HS-5 (cell line): ENCODE measurements around the gene LCN9.
"Not testable (repeated sequence)": the region's sequence is repeated elsewhere in the genome, so short reads cannot be mapped to it uniquely, and the experiment has no call there.

ENCODE experiments used
- DNase-seq: peaks from one replicate; pipeline ENCODE4 v3.0.0-alpha.2; 2012; ENCODE audit warnings: low read depth

The LCN9 gene

DNA sequence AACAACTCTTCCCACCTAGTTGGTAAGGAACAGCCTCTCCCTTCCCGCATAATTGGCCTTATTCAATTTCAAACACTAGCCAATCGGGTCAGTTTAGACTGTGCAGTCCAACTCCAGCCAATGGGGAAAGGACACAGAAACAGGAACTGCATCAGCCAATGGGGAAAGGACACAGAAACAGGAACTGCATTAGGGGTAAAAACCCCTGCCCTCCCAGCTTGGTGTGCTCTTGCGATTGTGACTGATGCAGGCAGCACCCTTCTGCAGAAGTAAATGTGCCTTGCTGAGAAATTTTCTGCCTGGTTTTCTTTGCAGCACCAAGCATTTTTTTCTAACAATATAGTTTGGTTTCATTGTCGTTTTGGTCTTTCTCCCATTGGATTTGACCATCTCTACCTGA, 15.2 kb upstream of the LCN9 start:
- DNase-seq, result no peak

DNA sequence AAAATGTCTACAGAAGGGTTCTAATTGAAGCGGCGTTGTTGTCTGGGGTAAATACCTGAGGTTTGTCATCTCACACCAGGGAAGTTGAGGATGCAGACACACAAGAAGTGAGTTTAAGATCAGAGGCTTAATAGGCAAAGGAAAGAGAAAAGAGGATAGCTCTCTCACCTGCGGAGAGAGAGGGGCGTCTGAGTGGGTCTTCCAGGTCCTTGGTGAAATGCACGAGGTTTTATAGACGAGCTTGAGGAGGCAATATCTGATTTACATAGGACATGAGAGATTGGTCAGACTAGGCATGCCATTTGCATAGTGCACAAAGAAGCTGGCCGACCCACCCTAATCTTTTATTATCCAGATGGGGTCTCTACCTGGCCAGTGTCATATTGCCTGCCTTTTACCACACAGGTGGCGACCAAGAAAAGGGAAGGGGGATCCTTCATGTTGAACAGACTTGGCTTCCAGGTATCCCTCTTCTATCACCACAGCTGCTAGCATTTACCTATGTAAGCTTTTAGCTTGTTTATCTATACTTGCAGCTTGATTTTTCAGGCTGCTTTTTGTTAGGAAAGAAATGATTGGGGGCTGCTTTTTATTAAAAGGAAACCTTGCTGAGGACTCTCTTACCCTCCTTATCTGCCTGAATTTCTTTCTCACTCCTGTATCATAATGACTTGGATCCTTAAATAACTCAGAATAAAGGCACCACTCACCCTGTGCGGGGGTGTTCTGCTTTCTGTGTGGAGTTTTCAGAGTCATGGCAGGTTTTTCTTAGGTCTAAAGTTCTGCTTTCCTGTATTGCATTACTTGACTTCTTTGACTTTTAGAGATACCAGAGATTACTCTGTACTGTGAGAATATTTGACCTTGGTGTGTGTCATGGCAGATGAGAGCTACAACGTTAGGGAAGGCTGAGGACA, 14.4 kb upstream of the LCN9 start:
- no peak for DNase-seq

DNA sequence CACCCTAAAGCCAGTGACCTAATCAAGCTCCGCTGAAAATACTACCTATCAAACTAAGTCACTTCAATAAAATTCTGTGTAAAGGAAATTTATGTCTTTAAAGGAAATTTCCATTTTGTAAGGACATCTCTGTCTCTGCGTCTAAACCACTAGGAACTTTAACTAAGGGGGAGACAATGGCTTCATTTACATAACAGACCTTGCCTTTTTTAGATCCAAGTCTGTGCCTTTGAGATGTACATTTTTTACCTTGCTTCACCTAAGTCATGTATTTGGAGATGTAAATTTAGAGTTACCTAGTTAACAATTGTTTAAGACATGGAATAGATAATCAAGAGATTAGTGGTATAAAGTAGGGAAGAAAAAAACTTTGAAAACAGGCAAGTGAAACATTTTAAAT, 13.6 kb upstream of the LCN9 start:
- no peak for DNase-seq

DNA sequence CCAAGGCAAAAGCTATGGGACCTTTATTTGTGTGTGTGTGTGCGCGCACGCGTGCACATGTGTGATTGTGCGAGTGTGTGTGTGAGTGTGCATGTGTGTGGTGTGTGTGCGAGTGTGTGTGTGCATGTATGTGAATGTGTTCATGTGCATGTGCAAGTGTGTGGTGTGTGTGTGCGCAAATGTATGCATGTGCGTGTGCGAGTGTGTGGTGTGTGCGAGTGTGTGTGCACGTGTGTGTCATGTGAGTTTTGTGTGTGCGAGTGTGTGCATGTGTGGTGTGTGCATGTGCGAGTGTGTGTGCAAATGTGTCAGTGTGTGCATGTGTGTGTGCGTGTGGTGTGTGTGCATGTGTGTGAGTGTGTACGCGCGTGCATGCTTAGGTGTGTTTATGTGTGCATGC, 12.7 kb upstream of the LCN9 start:
- no peak for DNase-seq

DNA sequence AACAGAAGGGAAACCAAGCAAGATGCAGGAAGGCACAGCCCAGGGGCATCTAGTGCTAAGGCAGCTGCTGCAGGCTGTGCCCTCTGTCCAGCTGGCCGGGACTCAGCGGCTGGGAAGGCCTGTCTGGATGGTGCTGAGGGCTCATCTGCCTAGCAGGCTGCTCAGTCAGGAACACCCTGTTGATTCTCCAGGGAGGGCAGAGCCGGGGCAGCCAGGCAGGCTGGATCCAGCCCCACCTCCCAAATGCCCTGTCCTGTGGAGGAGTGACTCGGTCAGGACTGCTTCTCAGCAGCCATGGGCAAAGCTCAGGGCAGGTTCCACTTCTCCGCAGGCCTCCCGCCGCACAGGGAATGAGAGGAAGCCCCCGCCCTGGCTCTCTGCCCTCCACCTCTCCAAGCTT, 7.8 kb upstream of the LCN9 start:
- no peak for DNase-seq

DNA sequence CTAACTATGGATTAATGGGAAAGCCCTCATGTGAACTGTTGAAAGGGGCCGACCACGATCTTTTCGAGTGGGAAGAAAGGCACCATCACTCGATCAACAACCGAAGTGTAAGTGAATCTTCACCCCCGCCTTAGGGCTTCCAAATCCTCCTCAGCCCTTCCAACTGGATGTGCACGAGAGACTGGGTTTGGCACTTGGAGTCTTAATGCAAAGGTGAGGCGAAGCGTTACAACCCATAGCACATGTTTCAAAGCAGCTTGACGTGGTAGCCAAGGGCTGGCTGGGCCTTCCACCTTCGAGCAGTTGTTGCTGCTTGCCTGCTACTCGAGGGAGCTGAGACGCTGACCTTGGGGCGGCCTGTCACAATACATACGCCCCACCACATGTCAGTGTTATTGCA, 5.7 kb upstream of the LCN9 start:
- DNase-seq, result no peak

DNA sequence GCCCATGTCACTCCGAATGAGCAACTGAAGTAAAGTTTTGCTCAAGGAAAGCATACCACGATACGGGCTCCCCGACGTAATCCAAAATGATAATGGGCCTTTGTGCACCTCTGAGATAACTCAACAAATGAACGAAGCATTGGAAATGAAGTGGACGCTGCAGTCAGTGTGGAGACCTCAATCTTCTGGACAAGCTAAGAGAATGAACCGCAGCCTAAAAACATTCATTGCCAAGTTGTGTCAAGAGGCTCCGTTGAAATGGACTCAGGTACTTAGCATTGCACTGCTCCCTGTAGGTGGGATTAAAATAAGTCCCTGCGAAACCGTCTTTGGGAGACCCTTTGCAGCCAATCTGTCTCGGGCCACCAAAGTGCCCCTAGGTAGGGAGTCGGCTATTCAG, 3.9 kb upstream of the LCN9 start:
- no peak for DNase-seq

DNA sequence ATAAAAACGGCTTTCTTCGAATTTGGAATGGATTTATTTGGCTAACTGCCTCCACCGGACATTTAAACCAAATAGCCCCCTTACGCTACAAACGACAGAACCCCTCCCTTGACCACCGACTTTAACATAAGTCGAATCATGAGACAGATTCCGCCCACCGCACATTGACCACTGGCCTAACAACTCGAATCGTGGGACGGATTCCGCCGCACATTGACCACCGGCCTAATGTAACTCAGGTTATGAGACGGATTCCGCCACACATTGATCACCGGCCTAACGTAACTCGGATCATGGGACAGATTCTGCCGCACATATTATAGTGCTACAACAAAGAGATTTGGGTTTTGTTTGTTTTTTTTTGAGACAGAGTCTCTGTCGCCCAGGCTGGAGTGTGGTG, 2.7 kb upstream of the LCN9 start:
- no peak for DNase-seq

DNA sequence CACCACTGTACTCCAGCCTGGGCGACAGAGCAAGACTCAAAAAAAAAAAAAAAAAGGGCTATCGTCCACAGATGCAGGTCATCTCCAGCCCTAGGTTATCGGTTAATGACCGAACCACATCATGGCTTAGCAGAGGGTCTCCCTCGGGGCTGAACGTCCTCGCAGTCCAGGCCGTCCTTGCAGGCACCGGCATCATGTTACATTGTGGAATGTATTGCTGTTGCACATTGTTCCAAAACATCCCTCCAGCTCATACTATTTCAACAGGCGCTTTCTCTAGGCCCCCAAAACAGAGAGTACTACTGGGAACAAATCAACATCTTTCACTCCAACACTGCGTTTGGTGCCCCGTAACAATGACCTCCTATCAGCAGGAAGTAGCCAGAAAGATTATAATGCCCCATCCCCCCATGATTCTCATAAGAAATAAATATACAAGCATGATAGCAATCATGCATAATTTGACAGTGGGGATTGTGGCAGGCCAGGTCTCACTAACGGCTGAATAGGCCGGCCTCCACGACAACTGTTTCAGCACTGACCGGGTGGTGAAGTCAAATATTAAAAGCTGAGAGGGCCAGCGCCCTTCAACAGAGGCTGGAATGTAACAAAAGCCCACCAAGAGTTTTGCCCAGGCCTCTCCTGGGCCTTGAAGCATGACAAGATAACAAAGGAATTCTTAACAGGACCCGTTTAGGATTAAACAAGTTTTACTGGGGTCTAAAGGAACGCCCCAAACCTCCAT, 1.1 kb upstream of the LCN9 start:
- DNase-seq, result no peak

DNA sequence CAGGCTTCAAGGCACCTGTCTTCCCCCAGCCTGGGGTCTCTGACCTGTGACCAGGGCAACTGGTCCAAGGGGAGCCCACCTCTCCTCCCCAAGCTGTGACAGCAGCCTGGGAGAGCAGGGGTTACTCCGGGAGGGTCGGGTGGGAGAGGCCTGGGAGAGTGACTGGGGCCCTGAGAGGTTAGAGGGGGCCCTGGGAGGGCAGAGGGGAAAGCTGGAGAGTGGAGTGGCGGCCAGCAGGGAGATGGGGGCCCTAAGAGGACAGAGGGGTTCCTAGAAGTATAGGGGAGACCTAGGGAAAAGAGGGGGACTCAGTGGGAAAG, 302 bp downstream of the LCN9 start:
- DNase-seq, result no peak

DNA sequence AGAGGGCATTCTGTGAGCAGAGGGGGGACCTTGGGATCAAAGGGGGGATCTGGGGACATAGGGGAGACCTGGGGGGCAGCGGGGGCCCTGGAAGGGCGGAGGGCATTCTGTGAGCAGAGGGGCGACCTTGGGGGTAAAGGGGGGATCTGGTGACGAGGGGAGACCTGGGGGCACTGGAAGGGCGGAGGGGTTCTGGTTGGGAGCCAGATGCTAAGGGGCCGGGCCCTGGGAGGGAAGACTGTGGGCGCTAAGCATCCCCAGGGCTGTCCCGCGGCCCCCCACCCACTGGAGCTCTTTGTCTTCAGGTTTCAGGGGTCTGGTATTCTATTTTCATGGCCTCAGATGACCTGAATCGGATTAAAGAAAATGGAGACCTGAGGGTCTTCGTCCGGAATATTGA, 748 bp downstream of the LCN9 start:
- no peak for DNase-seq

DNA sequence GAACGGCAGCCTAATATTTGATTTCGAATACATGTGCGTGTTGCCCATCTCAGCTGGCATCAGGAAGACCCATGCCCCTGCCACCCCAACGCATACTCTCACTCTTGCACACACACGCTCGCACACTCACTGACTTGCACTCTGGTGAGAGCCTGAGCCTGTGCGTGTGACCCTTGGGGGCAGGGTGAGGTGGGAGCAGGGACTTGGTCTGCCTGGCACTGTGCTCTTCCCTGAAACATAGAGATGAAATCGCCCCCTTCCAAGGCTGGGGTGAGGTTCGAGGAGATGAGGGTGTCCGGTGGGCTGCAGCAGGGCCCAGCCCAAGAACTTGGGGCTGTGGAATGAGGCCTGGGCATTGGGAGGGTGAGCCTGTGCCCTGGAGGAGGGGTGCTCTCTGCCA, 1.2 kb downstream of the LCN9 start:
- no peak for DNase-seq

DNA sequence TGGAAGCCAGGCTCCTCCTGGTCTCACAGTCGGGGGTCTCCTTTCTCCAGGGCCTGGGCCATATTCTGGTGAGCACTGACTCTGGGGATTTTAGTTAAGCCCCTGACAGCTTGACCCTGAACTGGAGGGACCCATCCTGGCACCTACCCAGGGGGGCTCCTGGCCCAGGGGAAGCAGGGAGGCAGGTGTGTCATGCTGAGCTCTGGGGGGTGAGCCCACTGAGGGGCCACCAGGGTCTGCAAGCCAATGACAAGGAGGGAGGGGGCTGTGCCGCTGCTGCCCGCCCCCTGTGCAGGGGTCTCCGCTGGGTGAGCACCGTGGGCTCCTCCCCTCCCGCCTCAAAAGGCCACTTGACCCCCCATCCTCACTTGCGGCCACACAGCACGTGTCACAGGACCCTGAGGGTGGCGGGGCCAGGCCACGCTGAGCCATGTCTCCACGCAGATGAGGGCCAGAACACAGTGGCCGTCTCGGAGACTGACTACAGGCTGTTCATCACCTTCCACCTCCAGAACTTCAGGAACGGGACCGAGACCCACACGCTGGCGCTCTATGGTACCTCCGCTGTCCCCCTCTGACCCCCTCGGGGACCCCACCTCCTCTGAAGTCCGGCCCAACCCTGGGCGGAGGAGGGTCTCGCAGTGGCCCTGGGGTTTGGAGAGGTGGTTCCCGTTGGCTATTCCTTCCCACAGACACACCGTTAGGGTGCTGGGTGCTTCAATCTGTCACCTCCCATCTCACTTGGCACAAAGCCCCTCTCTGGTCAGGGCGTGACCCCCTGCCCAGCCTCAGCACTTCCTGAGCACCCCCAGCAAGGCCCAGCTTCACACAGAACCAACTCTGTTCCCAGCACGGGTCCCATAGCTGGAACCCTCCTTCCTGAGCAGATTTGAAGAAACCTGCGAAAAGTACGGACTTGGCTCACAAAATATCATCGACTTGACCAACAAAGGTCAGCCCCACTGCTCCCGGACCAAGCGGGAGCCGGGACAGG, 2.0 kb downstream of the LCN9 start:
- no peak for DNase-seq

DNA sequence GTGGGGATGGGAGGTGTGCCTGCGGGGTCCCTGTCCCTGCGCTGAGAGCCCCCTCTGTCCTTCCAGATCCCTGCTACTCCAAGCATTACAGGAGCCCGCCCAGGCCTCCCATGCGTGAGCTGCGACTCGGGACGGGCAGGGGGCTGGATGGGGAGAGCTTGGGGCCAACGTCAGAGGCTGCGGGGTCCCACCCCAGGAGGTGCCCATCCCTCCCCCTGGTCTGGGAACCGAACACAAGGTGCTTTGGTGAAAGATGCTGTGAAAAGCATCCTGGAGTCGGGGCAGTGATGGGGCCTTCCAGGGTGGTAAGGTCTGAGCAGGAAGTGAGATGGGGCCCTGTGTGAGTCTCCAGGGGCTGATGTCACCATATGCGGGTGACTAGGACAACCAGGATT, 2.7 kb downstream of the LCN9 start:
- no peak for DNase-seq

DNA sequence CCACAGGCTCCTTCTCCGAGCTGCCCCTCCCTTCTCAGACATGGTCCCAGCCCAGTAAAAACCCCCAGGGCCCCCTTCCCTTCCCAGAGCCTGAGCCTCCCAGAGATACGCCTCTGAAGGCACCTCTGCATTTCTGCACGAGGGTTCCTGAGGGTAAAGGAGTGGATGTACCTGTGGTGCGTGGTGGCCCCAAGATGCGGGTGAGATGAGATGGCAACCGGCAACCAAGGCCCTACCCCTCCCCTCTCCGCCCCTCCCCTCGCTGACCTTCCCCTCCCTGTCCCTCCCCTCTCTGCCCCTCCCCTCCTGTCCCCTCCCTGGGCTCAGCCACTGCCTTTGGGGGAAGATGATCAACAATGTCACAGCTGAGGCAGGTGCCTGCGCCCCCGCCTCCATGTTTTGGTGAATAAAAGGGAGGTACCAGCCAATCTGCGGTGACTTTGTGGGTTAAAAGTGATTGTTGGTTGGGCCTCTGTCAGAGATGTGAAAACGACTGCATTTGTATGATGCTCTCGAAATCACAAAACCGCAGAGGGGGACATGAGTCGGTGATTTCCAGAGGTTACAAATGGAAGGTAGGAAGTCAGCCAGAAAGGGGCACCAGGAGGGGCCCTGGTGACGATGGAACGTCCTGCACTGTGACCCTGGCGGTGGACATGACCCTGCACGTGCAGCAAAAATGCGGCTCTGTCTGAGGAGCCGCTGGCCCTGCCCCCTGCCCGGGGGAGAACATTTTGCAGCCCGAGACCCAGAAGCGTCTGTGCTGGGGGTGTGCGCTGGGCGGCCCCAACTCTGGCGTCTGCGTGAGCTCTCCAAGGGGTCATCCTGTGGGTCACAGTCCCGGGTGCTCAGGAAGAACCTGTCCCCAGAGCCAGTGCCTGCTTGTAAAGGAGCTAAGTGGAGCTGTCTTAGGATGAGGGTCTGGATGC, 3.7 kb downstream of the LCN9 start:
- DNase-seq, result no peak

DNA sequence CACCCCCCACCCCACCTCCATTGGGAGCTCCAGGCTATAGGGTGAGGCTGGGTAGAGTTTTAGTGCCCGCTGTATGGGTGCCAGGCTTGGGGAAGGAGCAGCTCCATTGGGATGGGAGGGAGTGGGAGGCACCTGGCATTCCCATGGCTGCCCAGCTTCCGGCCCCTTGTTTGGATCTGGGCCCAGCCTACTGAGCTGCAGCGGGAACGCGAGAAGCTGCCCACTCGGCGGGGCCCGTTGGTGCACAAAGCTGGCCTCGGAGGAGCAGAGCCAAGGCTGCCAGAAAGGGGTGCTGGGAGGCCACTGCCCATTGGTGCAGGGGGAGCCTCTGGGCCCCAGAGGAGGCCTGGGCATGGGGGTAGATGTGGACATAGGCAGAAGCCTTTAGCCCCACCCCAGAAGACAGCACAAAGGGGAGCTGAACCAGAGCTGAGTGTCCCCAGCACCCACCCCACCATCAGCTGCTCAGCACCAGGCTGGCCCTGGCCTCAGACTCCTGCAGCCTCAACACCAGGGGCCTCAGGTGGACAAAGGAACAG, 4.4 kb downstream of the LCN9 start:
- DNase-seq, result no peak

DNA sequence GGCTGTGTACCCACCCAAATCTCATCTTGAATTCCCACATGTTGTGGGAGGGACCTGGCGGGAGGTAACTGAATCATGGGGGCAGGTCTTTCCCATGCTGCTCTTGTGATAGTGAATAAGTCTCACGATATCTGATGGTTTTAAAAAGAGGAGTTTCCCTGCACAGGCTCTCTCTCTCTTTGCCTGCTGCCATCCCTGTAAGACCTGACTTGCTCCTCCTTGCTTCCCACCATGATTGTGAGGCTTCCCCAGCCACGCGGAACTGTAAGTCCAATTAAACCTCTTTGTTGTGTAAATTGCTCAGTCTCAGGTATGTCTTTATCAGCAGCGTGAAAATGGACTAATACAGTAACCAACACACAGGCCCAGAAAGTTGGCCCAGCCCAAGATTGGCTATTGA, 5.9 kb downstream of the LCN9 start:
- DNase-seq, result not testable (repeated sequence)

DNA sequence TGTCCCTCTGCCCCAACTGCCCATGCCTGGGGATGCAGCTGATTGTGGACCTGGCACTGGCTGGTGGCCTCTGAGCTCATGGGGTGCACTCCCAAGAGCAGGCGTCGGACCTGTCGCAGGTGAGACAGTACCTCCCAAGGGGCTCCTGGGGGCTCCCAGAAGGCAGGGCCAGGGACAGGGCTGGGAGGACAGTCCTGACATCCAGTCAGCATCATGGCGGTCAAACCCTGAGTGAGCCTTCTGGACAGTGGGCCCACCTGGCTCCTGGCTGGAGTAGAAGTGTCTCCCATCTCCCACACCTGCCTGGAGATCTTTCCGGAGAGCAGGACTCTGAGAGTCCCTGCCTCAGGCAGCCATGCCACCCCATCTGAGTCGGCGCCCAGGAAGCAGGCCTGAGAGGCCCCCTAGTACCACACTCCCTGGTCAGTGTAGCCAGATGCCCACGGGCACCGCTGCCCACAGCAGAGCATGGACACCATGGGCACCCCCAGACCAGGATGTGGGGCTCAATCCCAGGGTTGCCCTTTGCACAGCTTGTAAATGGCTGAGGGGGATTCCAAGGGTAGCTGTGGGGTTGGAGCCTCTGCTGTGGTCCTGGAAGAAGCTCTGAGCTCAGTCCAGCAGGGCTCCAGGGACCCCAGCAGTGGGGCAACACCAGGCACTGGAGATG, 6.6 kb downstream of the LCN9 start:
- no peak for DNase-seq

DNA sequence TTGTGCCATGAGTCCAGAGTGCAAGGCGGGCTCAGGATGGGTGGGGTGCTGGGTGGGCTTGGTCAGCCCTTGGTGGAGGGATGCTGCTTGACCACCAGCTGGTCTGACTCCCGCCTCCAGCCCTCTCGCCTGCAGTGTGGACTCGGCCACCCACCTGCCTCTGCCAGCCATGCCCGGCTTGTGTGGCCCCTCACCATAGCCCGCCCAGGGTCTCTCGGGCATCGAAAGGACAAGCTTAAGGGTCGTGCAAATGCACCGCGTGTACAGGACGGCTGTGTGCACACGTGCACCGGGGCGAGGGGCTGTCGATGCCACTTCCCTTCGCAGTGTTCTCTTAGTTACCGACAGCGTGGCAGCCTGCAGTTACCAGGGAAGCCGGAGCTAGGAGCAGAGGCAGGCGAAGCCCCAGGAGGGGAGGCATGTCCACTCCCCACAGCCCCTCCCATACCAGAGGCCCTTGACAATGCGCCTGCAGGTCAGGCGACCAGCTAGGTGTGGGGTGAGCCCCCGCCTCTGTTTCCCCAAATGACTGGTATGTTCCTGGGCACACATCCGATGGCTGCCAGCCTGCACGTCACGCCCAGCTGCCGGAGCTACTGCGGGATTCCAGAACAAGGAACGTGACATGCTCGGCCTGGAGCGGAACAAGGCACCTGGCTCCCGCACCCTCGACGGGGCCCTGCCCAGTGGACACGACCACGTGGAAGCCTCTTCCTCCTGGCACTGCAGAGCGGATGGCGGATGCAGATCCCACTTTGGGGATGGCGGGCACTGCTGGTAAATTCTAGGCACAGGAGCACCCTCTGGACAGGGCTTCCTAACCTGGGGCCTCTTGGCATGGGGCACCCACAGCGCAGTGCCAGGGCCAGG, 7.8 kb downstream of the LCN9 start:
- no peak for DNase-seq
